Endometrial microvascular endothelial cells (primary cell): Measurements from ENCODE around the gene UGT1A9. TPM values are rescaled to one million over a fixed set of nuclear protein-coding genes. Genes with fewer than 3 reads are reported as not detected.
"Not testable (repeated sequence)": the region's sequence is repeated elsewhere in the genome, so short reads cannot be mapped to it uniquely, and the experiment has no call there.

Source experiments
- in situ Hi-C: cut with HindIII; loops from 2 replicates; pipeline ENCODE4 v1.10.0; 2017; ENCODE audit warnings: low sequenced_read_pairs, low pct_unique_long_range_greater_than_20kb; ENCODE audit errors: inconsistent ontology term
- total RNA-seq: library from RNA; depleted of rRNA; stranded (reverse); fragments of >200 nt; gene quantifications from one replicate; pipeline ENCODE4 v1.2.3, GENCODE V29; 2015; ENCODE audit errors: inconsistent ontology term

Gene UGT1A9
- total RNA-seq, 1 donor from 2014 or later, result not detected

GRCh38 chr2:233676046-233676445 lies 4.3 kb downstream of the UGT1A9 start:
- in situ Hi-C loops, result no loop called here

- in situ Hi-C loops, result no loop called here
Measured at GRCh38 chr2:233679196-233679595, 7.5 kb downstream of the UGT1A9 start.

DNA sequence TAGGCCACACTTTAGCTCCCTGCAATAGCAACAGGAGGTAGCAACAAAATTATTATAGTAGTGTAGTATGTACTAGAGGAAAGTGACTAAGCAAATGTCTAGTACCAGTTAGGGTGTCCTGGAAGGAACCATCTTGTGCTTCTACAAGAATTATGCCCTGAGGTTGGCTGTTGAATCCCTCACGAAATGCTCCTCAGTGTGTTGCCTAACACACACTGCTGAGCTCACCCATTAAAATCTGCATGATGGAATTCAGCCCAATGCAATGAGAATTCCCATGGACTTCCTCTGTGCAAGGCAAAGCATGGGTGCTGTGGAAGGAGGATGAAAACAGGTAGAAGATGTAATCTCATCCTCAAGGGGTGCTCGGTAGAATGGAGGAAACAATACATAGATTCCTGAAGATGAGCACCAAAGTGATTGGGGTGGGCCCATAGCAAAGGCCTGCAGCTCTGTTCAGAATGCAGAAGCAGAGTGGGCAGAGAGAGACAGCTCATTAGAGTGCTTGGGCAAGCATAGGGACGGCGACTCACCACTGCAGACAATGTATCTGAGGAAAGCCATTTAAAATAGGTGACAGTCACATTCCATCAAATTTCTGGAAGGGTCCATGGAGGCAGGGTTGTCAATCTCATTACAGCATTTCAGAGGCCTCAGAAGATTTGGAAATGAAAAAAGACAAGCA lies 8.8 kb downstream of the UGT1A9 start:
- in situ Hi-C loops, result no loop called here

DNA sequence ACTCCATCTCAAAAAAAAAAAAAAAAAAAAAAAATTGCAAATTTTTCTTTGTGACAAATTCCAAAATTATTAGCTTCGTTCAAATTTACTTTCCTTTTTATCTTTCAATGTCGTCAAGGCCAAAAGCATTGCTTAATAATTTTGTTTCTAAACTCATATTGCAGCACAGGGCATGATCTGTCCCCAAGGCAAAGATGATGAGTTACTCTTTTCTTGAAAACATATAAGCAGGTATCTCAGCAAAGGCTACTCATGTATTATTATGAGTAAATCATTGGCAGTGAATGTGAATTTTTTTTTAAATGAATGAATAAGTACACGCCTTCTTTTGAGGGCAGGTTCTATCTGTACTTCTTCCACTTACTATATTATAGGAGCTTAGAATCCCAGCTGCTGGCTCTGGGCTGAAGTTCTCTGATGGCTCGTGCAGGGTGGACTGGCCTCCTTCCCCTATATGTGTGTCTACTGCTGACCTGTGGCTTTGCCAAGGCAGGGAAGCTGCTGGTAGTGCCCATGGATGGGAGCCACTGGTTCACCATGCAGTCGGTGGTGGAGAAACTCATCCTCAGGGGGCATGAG lies 9.9 kb downstream of the UGT1A9 start, which contains the start of gene UGT1A7:
Gene UGT1A7, plus strand, starts transcription at position 381 of the 579 bp plus-strand sequence. Its CDS starts 37 bp downstream, at position 418.
- in situ Hi-C loops, result no loop called here

GRCh38 chr2:233684640-233685039 lies 12.9 kb downstream of the UGT1A9 start:
- in situ Hi-C loops, result no loop called here

- in situ Hi-C loops, result no loop called here
Measured at GRCh38 chr2:233686928-233687327, 15.2 kb downstream of the UGT1A9 start.

DNA sequence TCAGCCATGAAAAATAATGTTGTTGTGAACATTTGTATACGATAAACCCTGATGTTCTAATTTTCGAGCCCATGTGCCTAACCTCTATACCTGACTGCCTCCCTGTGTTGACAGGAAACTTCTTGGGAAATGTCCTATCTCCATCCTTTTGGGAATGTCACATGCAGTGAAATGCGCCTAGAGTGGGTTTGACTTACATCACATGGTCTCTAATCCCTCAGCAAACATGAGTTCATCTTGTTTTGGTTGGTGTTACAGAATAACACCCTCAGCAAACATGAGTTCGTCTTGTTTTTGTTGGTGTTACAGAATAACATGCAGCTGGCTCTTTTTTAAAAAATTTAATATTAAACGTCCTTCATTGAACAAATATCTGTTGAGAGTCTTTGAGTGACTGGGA lies 16.6 kb downstream of the UGT1A9 start:
- in situ Hi-C loops, result no loop called here

- in situ Hi-C loops, result no loop called here
Measured at GRCh38 chr2:233689031-233689430, 17.3 kb downstream of the UGT1A9 start.

- in situ Hi-C loops, result no loop called here
Measured at GRCh38 chr2:233689501-233689900, 17.8 kb downstream of the UGT1A9 start.

- in situ Hi-C loops, result no loop called here
Measured at GRCh38 chr2:233690444-233690843, 18.7 kb downstream of the UGT1A9 start.

DNA sequence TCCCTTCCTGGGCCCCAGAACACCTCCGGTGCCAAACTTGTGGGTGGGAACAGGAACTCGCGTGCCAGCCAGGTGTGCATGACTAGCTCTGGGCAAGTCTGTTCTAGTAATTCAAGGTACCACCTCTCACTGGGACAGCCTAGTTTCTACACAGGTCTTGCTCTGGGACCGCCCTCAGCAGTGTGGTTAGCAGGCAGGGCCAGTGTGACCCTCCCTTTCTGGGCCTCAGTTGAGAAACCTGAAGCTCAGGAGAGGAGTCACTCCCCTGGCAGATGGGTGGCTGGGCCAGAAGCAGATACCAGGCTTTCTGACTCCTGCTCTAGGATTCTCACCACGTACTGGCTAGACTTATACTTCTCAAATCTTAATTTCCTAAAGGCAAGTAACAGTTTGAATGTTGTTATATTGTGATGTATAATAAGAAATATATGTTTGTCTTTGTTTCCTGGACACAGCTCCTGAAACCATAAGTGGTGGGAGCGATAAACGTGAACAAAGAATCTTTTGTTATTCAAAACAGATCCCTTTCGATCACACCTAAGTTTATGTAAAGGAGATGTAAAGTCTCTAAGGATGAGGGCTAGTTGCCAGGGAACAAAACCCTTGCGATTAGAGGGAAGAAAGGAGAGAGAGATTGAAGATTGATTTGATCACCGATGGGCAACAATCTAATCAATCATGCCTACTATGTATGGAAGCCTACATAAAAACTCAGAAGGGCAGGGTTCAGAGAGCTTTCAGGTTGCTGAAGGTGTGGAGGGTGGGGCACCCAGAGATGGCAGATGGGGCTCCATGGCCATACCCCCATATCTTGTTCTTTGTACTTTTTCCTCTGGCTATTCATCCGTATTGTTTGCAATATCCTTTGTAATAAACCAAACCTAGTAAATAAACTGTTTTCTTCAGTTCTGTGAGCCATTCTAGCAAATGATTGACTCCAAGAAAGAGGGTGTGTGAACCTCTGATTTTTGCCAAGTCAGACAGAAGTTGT lies 20.0 kb downstream of the UGT1A9 start:
- in situ Hi-C loops, result no loop called here

GRCh38 chr2:233692648-233693047 lies 20.9 kb downstream of the UGT1A9 start, which contains the start of gene UGT1A6:
Gene UGT1A6 (plus strand): TSS chr2:233692890. CDS start chr2:233693005, 115 bp downstream.
- in situ Hi-C loops, result no loop called here

- in situ Hi-C loops, result no loop called here
Measured at GRCh38 chr2:233693963-233694362, 22.3 kb downstream of the UGT1A9 start.

- in situ Hi-C loops, result no loop called here
Measured at GRCh38 chr2:233698740-233699139, 27.0 kb downstream of the UGT1A9 start.

DNA sequence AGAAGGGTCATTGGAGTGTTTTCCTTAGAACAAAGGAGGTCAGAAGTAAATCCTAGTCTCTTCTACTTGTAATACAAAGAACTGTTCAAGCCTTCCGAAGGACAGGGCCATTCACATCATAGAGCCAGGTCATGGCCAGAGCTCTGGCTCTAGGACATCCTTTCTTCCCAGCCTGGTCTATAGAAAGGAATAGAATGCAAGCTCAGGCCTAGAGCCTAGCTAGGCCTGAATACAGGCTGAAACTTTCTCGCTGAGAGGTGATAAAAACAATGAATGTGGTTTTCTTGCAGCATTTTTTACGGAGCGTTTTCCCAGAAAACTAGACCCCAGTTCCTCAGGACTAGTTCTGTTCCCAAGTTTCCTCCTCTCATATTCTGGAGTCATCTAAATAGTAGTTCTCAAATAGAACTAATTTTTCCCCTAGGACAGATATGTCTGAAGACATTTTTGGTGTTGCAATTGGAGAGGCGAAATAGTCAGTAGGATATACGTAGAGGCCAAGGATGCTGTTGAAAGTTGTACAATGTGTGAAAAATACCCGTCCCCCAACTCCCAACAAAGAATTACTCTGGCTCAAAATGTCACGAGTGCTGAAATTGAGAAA lies 27.8 kb downstream of the UGT1A9 start:
- in situ Hi-C loops, result no loop called here

DNA sequence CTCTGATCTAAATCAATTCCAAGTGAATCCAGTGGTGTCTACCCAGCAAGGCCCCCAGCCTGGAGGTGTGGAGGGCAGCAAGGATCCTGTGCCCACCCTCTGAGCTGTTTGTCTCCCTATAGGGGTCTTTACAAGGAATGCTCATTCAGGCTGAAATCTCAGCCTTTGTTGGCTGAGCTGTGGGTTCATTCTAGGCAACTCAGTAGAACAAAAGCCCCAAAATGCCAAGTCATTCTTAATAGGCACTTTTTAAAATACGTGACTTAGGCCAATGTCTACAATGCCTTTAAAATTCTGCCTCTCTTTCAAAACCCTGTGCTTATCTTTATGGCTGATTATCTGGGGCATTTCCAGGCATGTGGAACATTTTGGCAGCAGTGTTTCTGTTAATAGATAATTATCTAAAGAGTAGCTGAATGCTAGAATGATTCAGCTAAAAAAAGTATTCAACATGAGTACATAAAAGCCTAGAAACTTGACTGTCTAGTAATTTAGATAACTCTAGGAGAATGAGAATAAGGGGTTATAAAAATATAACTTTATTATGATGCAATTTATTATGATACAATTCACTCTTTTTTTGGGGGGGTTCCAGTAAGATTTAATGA lies 28.4 kb downstream of the UGT1A9 start:
- in situ Hi-C loops, result no loop called here

GRCh38 chr2:233700842-233701241 lies 29.1 kb downstream of the UGT1A9 start:
- in situ Hi-C loops, result not testable (repeated sequence)

DNA sequence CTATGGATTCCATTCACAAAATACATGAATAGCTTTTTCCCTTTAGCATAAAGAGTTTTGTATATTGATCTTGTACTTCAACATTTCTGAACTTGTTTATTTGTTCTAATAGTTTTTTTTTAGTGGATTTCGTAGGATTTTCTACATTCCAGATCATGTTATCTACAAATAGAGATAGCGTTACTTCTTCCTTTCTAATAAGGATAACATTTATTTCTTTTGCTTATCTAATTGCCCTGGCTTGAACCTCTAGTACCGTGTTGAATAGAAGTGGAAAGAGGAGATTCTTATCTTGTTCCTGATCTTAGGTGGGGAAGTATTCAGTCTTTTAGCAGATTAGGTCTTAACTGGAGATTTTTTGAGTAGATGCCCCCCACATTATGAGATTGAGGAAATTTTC lies 30.5 kb downstream of the UGT1A9 start:
- in situ Hi-C loops, result no loop called here
